Thyroid gland (tissue), 4 donors: ENCODE data around the gene KIF13A. TPM values are rescaled to one million over a fixed set of nuclear protein-coding genes. Genes with fewer than 3 reads are reported as not detected.
"Not testable (repeated sequence)": the region's sequence is repeated elsewhere in the genome, so short reads cannot be mapped to it uniquely, and the experiment has no call there.

Source experiments
- DNase-seq, 2 donors: peaks; one replicate each; pipeline ENCODE4 v3.0.0-alpha.2; 2019
- H3K27ac ChIP-seq, 3 donors: fragments of 200-600 bp; sonication (generic); 1 replicate in 2 of 3; 2 replicates in 1 of 3; pipeline ENCODE4 v1.5.1; 2016 to 2019; ENCODE audit warnings: mild to moderate bottlenecking in 1 of 3, moderate library complexity in 1 of 3
- H3K27me3 ChIP-seq: fragments of 200-600 bp; sonication (generic); one replicate; pipeline ENCODE4 v1.5.1; 2019
- H3K36me3 ChIP-seq, 2 donors: fragments of 200-600 bp; sonication (generic); one replicate each; pipeline ENCODE4 v1.5.1; 2016 to 2019
- H3K4me1 ChIP-seq, 2 donors: fragments of 200-600 bp; sonication (generic); one replicate each; pipeline ENCODE4 v1.5.1; 2017 to 2019
- H3K4me3 ChIP-seq, 3 donors: fragments of 200-600 bp; sonication (generic); replicated peaks in 1 of 3; 1 replicate in 2 of 3; 2 replicates in 1 of 3; pipeline ENCODE4 v1.5.1; 2016; ENCODE audit warnings: mild to moderate bottlenecking in 1 of 3
- H3K9me3 ChIP-seq: fragments of 200-600 bp; sonication (generic); one replicate; pipeline ENCODE4 v1.5.1; 2017
- CTCF ChIP-seq, 6 experiments: fragments of 200-600 bp in 3 of 6; fragments of 450-650 bp in 3 of 6; sonication (generic) in 3 of 6; IDR thresholded peaks; one replicate each; pipeline ENCODE4 v1.5.1; 2016 to 2019; ENCODE audit warnings: antibody characterized with exemption in 6 of 6, mild to moderate bottlenecking in 2 of 6, inconsistent platforms in 1 of 6, moderate library complexity in 1 of 6
- POLR2A ChIP-seq, 2 donors: fragments of 450-650 bp; IDR thresholded peaks; one replicate each; pipeline ENCODE4 v1.6.1; 2017; ENCODE audit warnings: antibody characterized with exemption in 2 of 2, mild to moderate bottlenecking in 2 of 2, moderate library complexity in 1 of 2
- WGBS, 2 donors: methylation state at CpG; one replicate each; pipeline ENCODE4 v1.1.5; 2017; 5-methylcytosine and 5-hydroxymethylcytosine counted together
- intact Hi-C: fragments of 100-400 bp; cut with DNase I; formaldehyde crosslinking; loops from one replicate; pipeline ENCODE4 v1.15.1; 2023
- total RNA-seq, 4 donors: library from RNA; depleted of rRNA; stranded (reverse); fragments of >200 nt; gene quantifications; one replicate each; pipeline ENCODE4 v1.2.3, GENCODE V29; 2016

Gene KIF13A
- total RNA-seq, 4 donors from 2014 or later, result 40.7 to 79.8 (median 66.4) TPM

- Histone ChIP-seq H3K9me3 (no peaks in the 10 kb centered on the region), H3K4me3 (no peak overlapping the region), H3K27me3 (no peaks in the 10 kb centered on the region), H3K27ac (peak overlapping the region; percentile 65 to 81 (median 69)), H3K4me1 (peaks cover 19 to 40% of the 10 kb centered on the region in 2 donors), H3K36me3 (no peaks in the 10 kb centered on the region)
- intact Hi-C loops, result no loop called here
- DNase-seq, result peak; percentile 85 to 87
- 30 to 48% methylated on average over 2 of the region's 2 CpGs for WGBS, 2 donors
- TF ChIP-seq POLR2A (IDR thresholded peaks at IDR 0.05), result no peak
- TF ChIP-seq CTCF (IDR thresholded peaks at IDR 0.05), result no peak
These were observed 122.2 kb downstream of the KIF13A start for GRCh38 chr6:17865243-17865642.

- Histone ChIP-seq H3K4me1 (peaks cover 19 to 40% of the 10 kb centered on the region in 2 donors), H3K9me3 (no peaks in the 10 kb centered on the region), H3K27me3 (no peaks in the 10 kb centered on the region), H3K36me3 (no peaks in the 10 kb centered on the region), H3K4me3 (no peak overlapping the region), H3K27ac (peak overlapping the region; percentile 65 to 81 (median 69))
- 79 to 91% methylated on average over 10 to 12 of the region's 12 CpGs for WGBS, 2 donors
- TF ChIP-seq CTCF (IDR thresholded peaks at IDR 0.05) (no peak), POLR2A (IDR thresholded peaks at IDR 0.05) (no peak)
- DNase-seq, result no peak
- intact Hi-C loops, result no loop called here
These were observed 123.3 kb downstream of the KIF13A start for GRCh38 chr6:17863901-17864754.

GRCh38 chr6:17861361-17861760 is 126.1 kb downstream of the KIF13A start:
- no peaks in the 10 kb centered on the region for H3K9me3 ChIP-seq

GRCh38 chr6:17859846-17860245 is 127.6 kb downstream of the KIF13A start:
- DNase-seq, result no peak
- no peaks in the 10 kb centered on the region for H3K9me3 ChIP-seq
- peaks cover 0 to 3% of the 10 kb centered on the region in 2 donors for H3K36me3 ChIP-seq
- H3K4me1 ChIP-seq, result peaks cover 7 to 20% of the 10 kb centered on the region in 2 donors
- H3K27me3 ChIP-seq, result no peaks in the 10 kb centered on the region
- intact Hi-C loops, result no loop called here
- H3K27ac ChIP-seq, result no peak overlapping the region
- WGBS, 2 donors, result 96 to 100% methylated on average over 4 of the region's 4 CpGs
- H3K4me3 ChIP-seq, result no peak overlapping the region
- TF ChIP-seq POLR2A (IDR thresholded peaks at IDR 0.05) (no peak), CTCF (IDR thresholded peaks at IDR 0.05) (no peak)

More at GRCh38 chr6:17861361-17861760, 126.1 kb downstream of the KIF13A start:
- intact Hi-C loops, result no loop called here
- Histone ChIP-seq H3K36me3 (no peaks in the 10 kb centered on the region), H3K27me3 (no peaks in the 10 kb centered on the region), H3K4me1 (peaks cover 19 to 35% of the 10 kb centered on the region in 2 donors), H3K27ac (no peak overlapping the region), H3K4me3 (no peak overlapping the region)
- DNase-seq, result no peak
- WGBS, 2 donors, result 100% methylated on average over 1 of the region's 1 CpG
- TF ChIP-seq CTCF (IDR thresholded peaks at IDR 0.05) (no peak), POLR2A (IDR thresholded peaks at IDR 0.05) (no peak)

GRCh38 chr6:17858584-17858983 is 128.9 kb downstream of the KIF13A start:
- TF ChIP-seq POLR2A (IDR thresholded peaks at IDR 0.05) (no peak), CTCF (IDR thresholded peaks at IDR 0.05) (no peak)
- no peak overlapping the region for H3K4me3 ChIP-seq
- peaks cover 0 to 3% of the 10 kb centered on the region in 2 donors for H3K36me3 ChIP-seq
- H3K9me3 ChIP-seq, result no peaks in the 10 kb centered on the region
- H3K4me1 ChIP-seq, result peaks cover 0 to 12% of the 10 kb centered on the region in 2 donors
- H3K27me3 ChIP-seq, result no peaks in the 10 kb centered on the region
- intact Hi-C loops, result no loop called here
- DNase-seq, result no peak
- no peak overlapping the region for H3K27ac ChIP-seq

GRCh38 chr6:17857188-17857587 is 130.2 kb downstream of the KIF13A start:
- intact Hi-C loops, H3K27me3 ChIP-seq, H3K4me3 ChIP-seq, DNase-seq, H3K9me3 ChIP-seq, H3K36me3 ChIP-seq, H3K4me1 ChIP-seq, H3K27ac ChIP-seq: not testable (repeated sequence)
- 92% methylated on average over 7 of the region's 7 CpGs for WGBS, 2 donors
